ENCODE measurements around the gene GJB2.

DNA sequence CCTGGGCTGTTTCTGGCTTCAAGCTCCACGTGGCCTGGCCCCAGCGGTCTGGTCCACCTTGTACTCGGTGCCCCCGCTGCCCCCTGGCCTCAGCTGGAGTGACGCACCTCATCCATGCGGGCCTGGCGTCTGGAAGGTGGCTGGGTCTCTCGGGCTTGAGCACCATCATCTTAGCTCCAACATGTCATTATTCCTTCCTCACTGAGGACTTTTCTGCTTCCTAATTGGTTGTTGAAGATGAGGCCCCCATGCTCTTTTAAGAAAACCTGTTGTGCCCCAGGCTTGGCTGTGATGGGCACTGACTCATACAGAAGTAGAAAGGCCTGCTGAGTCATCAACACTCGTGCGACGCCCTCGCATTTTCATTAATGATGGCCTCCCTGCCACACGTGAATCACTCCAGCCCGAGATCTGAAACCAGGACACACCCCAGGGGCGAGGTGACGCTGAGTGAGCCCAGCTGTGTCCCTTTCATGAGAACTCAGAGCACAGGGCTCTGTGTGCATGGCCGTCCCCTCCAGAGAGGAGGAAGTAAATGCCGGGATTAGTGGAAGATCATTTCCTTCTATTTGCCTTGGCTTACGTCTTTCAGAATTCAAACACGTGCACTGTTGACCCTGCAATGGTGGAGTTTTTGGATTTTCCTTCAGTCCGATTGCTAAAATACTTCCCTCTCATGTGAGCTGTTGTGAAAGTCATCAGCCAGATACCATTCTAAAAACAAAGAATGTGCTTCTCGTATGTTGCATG is 17.9 kb downstream of the GJB2 start:
- TF ChIP-seq POLR2A (IDR thresholded peaks at IDR 0.05), result no peak
- TF ChIP-seq, protein P1, sequence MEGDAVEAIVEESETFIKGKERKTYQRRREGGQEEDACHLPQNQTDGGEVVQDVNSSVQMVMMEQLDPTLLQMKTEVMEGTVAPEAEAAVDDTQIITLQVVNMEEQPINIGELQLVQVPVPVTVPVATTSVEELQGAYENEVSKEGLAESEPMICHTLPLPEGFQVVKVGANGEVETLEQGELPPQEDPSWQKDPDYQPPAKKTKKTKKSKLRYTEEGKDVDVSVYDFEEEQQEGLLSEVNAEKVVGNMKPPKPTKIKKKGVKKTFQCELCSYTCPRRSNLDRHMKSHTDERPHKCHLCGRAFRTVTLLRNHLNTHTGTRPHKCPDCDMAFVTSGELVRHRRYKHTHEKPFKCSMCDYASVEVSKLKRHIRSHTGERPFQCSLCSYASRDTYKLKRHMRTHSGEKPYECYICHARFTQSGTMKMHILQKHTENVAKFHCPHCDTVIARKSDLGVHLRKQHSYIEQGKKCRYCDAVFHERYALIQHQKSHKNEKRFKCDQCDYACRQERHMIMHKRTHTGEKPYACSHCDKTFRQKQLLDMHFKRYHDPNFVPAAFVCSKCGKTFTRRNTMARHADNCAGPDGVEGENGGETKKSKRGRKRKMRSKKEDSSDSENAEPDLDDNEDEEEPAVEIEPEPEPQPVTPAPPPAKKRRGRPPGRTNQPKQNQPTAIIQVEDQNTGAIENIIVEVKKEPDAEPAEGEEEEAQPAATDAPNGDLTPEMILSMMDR (IDR thresholded peaks at IDR 0.05 in 4 of 5, conservative IDR thresholded peaks at IDR 0.05 in 1 of 5), result no peak
